HFFc6 (cell line): ENCODE data around the gene IFI44. TPM values are rescaled to one million over a fixed set of nuclear protein-coding genes. Genes with fewer than 3 reads are reported as not detected.

ENCODE experiments used
- DNase-seq: peaks from one replicate; pipeline ENCODE4 v3.0.0-alpha.2; 2018
- H3K27ac Mint-ChIP-seq: 2 replicates; pipeline ENCODE4 v1.8.0; 2020; ENCODE audit warnings: mild to moderate bottlenecking, mixed read lengths
- H3K27me3 Mint-ChIP-seq: 2 replicates; pipeline ENCODE4 v1.8.0; 2021; ENCODE audit warnings: mild to moderate bottlenecking, moderate library complexity, mixed read lengths; ENCODE audit not compliant: insufficient read depth
- H3K36me3 Mint-ChIP-seq: 2 replicates; pipeline ENCODE4 v1.8.0; 2021; ENCODE audit warnings: low read depth, mixed read lengths
- H3K4me1 Mint-ChIP-seq: 2 replicates; pipeline ENCODE4 v1.8.0; 2020; ENCODE audit warnings: low read depth, mixed read lengths
- H3K4me3 Mint-ChIP-seq: 2 replicates; pipeline ENCODE4 v1.8.0; 2020; ENCODE audit warnings: mild to moderate bottlenecking, moderate library complexity, mixed read lengths
- H3K9me3 Mint-ChIP-seq: 2 replicates; pipeline ENCODE4 v1.8.0; 2020; ENCODE audit warnings: mild to moderate bottlenecking, mixed read lengths
- CTCF ChIP-seq: fragments of 200-600 bp; sonication (generic); IDR thresholded peaks from 2 replicates; pipeline ENCODE4 v1.5.0; 2021; ENCODE audit warnings: antibody characterized with exemption, mild to moderate bottlenecking
- long read RNA-seq: library from polyadenylated mRNA; unstranded; transcript quantifications from one replicate; pipeline ENCODE4 v2.0.0, GENCODE V29; 2019
- total RNA-seq, 6 experiments: library from RNA; stranded (reverse); fragmentation: NEBNext Ultra II Directional; extraction: Animal tissue kit (Norgen Biotek cat#: 25700); gene quantifications; 2 replicates in 1 of 6; 3 replicates in 5 of 6; pipeline ENCODE4 v1.2.3, GENCODE V29; 2021

Gene IFI44
- 1 to 10 TPM; 1.3 to 3.3 (median 2.8) TPM for total RNA-seq
- long read RNA-seq, partial matches to known transcripts: 0 of 1 reads
- long read RNA-seq, other reads (novel, unspliced or antisense): 1 of 1 reads

GRCh38 chr1:78649628-78650027 lies at the start of gene IFI44:
Gene IFI44 (plus strand): TSS chr1:78649831. CDS start chr1:78650196, 365 bp downstream.
- Mint-ChIP-seq H3K36me3 (no peaks in the 10 kb centered on the region; the same call in 1 of the 2 replicates), H3K4me1 (peaks cover 16% of the 10 kb centered on the region), H3K9me3 (peaks cover 4% of the 10 kb centered on the region; the same call in 1 of the 2 replicates), H3K27me3 (no peaks in the 10 kb centered on the region; the same call in 1 of the 2 replicates), H3K27ac (peak within 1 kb of the TSS; percentile 66), H3K4me3 (peak within 1 kb of the TSS; percentile 76)
- no peak for TF ChIP-seq CTCF
- DNase-seq: peak; percentile 55

DNA sequence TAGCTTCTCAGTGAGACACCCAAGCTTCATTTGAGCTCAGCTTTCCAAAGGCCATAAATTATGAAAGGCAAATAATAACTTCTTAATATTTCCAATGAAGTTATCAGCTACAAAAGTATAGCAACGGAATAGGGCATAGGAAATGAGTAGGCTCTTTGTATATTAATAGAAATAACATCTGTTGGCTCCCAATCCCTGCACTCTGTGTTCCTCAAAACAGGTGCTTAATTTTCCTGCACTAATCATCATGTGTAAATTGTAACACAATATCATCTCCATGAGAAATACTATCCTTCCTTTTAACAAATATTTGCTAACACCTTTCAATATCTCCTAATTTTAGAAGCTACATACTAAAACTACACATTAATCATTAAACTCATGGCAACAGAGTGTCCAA lies 48.6 kb upstream of the IFI44 start:
- Mint-ChIP-seq H3K27ac (no peak overlapping the region), H3K4me1 (peaks cover 12% of the 10 kb centered on the region; the same call in 1 of the 2 replicates), H3K9me3 (no peaks in the 10 kb centered on the region), H3K36me3 (no peaks in the 10 kb centered on the region), H3K27me3 (no peaks in the 10 kb centered on the region), H3K4me3 (no peak overlapping the region)
- no peak for TF ChIP-seq CTCF
- no peak for DNase-seq

- Mint-ChIP-seq H3K4me1 (peaks cover 28% of the 10 kb centered on the region), H3K27me3 (no peaks in the 10 kb centered on the region), H3K9me3 (no peaks in the 10 kb centered on the region), H3K27ac (no peak overlapping the region), H3K4me3 (no peak overlapping the region), H3K36me3 (no peaks in the 10 kb centered on the region)
- no peak for TF ChIP-seq CTCF
- DNase-seq: no peak
Measured at GRCh38 chr1:78603206-78603605, 46.4 kb upstream of the IFI44 start.

DNA sequence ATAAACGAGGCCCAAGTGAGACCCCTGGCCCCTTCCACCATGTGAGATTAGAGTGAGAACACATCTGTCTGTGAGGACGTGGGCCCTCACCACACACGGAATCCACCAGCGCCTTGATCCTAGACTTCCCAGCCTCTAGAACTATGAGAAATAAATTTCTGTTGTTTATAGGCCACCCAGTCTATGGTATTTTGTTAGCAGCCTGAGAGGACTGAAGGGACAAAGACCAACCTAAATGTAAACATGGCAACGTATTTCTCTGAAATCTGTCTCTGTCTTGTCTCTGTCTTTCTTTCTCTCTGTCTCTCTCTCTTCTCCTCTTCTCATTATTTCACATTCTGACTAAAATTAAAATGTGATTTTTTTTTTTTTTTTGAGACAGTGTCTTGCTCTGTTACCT lies 45.0 kb upstream of the IFI44 start:
- no peak for TF ChIP-seq CTCF
- H3K9me3 Mint-ChIP-seq: no peaks in the 10 kb centered on the region
- no peak for DNase-seq
- peaks cover 2% of the 10 kb centered on the region; the same call in 1 of the 2 replicates for H3K27me3 Mint-ChIP-seq
- H3K36me3 Mint-ChIP-seq: no peaks in the 10 kb centered on the region
- no peak overlapping the region for H3K4me3 Mint-ChIP-seq
- no peak overlapping the region for H3K27ac Mint-ChIP-seq
- H3K4me1 Mint-ChIP-seq: peaks cover 24% of the 10 kb centered on the region

- no peak for TF ChIP-seq CTCF
- Mint-ChIP-seq H3K4me1 (peaks cover 24% of the 10 kb centered on the region), H3K27me3 (peaks cover 4% of the 10 kb centered on the region; the same call in 1 of the 2 replicates), H3K36me3 (no peaks in the 10 kb centered on the region), H3K4me3 (no peak overlapping the region), H3K9me3 (no peaks in the 10 kb centered on the region), H3K27ac (no peak overlapping the region)
- no peak for DNase-seq
Measured at GRCh38 chr1:78606274-78606673, 43.4 kb upstream of the IFI44 start.
